ENCODE measurements around the gene AFF2.
"Not testable (repeated sequence)": the region's sequence is repeated elsewhere in the genome, so short reads cannot be mapped to it uniquely, and the experiment has no call there.

AFF2 gene

GRCh38 chrX:148871422-148872160, 371.2 kb downstream of the AFF2 start:
- DNase-seq = no peak

GRCh38 chrX:148872161-148872535, 371.7 kb downstream of the AFF2 start:
- no peak for DNase-seq

DNA sequence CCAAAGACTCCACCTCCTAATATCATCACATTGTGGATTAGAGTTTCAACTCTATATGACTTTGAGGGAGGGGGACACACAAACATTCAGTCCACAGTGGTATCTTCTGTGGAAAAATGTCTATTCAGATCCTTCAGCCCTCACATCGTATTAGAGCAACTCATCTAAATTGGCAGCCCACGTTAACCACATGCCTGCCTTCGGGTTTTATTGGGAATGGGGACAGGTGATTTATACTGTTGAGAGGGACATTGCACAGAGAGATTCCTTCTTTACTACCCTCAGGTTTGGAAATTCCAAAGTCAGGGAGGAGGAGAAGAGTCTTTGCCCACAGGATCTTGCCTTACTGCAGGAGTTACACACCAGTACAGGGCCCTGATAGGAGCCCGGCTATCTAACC, 372.5 kb downstream of the AFF2 start:
- no peak for DNase-seq

- DNase-seq = no peak
These were observed 374.3 kb downstream of the AFF2 start for GRCh38 chrX:148874636-148875246.

DNA sequence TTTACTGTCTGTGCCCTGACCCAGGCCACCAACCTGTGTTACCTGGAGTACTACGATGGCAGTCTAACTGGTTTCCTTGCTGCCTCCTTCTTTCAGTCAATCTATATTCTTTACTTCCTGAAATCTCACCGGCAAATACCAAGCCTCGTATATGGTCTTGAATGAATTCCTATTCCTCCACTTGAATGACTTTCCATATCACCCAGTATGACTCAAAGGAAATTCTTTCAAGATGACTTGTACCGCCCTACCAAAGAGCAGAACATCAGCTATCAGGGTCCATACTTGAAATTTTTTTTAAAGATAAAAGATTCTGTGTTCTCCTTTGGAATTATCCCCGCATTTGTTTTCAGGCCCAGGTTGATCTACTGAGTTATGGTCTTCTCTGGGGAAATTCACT, 378.0 kb downstream of the AFF2 start:
- no peak for DNase-seq

GRCh38 chrX:148885203-148885602, 384.8 kb downstream of the AFF2 start:
- DNase-seq = no peak

DNA sequence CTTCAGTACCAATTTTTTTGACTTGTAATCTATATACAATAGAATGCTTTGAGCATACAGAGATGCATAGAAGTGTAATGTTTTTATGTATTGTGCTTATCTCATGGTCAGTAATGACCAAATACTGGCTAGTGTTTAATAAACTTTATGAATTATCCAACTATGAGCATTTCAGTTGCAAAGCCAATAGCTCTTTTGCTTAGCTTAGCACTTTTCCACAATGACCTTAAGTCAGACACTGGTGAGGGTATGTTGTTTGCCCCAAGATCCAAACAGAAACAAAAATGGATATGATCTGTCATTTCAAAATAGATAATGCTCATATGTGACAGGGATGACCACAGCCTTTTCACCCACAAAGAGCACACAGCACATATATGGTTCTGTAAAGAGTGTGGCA, 393.0 kb downstream of the AFF2 start:
- DNase-seq = no peak

DNA sequence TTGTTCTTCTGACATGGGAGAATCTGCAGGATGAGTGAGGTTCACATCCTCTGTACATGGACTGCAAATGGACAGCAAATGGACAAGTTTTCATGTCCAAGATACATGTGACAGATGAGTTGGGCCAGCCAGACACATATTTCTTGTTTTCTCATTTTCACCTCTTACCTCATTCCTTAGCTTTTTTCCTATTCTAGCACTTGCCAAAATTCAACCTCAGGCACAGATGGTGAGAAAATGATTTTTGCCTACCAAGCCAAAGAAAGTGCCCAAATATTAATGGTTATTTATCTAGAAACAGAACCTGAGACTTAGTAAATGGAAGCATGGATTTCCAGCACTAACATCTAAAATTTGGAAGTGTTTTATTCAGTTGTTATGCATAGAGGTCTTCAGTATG, 402.2 kb downstream of the AFF2 start:
- DNase-seq = no peak

GRCh38 chrX:148903176-148903575, 402.8 kb downstream of the AFF2 start:
- DNase-seq = no peak

DNA sequence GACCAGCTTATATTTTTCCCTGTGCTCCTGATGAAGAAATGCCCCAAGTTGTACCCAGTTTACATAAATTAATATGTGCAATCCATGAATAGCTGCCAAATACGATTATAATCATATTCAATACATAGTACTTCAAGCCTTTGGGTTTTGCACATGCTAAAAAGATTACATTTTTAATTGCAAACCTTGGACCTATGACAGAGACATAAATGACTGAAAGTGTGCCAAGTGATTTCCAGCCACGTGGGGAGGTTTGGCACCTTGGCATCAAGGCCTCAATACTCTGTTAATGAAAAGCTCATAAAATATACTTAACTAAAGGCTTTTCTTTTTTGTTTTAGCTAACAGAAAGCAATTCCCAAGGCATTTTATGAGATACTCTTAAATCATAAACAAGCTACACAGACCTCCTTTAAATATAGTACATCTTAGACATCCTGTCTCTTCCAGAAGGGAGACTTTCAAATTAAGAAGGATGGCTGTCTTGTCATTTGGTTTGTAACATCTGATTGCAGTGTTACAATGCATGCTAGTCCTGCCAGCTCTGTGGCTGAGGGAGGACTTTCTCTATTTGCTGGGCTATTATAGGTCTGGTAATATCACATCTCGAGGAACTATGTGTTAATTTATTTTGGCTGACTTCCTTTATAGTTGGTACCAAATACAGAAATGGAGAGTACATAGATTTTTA, 404.1 kb downstream of the AFF2 start:
- DNase-seq = no peak

- DNase-seq = no peak
These were observed 405.0 kb downstream of the AFF2 start for GRCh38 chrX:148905400-148905799.

DNA sequence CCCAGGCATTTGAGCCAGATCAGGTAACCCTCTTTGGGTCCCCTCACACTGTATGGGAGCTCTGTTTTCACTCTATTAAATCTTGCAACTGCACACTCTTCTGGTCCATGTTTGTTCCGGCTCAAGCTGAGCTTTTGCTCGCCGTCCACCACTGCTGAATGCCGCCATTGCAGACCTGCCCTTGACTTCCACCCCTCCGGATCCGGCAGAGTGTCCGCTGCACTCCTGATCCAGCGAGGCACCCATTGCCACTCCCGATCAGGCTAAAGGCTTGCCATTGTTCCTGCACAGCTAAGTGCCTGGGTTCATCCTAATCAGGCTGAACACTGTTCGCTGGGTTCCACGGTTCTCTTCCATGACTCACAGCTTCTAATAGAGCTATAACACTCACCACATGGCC, 406.2 kb downstream of the AFF2 start:
- DNase-seq = not testable (repeated sequence)

DNA sequence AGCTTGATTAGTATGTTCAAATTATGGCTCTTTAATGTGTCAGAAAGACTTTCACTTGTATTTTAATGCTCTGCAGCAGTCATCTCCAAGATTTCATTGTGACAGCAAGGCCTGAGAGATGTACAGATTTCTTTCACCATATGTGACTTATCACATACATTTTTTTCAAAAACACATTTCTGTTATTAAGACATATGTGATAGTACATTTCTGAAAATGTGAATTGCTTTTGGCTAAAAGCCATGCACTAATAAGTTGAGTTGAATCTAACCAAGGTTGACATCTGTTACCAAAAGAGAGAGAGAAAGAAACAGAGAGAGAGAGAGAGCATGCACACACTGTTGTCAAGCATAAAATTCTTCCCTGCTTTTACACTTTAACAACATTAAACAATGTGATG, 409.3 kb downstream of the AFF2 start:
- DNase-seq = no peak

- no peak for DNase-seq
These were observed 413.6 kb downstream of the AFF2 start for GRCh38 chrX:148913971-148914370.

DNA sequence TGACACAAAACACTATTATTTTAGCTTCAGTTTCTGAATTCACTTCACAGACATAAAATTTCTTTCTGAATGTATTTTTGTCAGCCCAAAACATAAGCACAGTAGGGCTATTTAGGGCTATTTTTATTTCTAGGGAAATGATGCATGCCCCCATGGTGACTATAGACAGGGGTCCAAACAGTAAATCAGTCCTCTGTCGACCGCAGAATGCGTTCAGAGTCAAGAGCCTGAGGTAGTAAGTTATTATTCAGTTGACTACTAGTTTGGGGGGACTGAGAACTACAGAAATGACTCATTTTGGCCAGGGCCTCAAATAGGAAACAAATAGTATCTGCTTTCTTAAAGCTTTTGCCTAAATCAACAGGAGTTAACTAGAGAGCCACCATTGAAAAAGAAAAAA, 414.4 kb downstream of the AFF2 start:
- DNase-seq = no peak

- DNase-seq = no peak
These were observed 415.1 kb downstream of the AFF2 start for GRCh38 chrX:148915474-148915873.

- no peak for DNase-seq
These were observed 417.0 kb downstream of the AFF2 start for GRCh38 chrX:148917441-148917840.

- no peak for DNase-seq
These were observed 423.2 kb downstream of the AFF2 start for GRCh38 chrX:148923631-148924030.

DNA sequence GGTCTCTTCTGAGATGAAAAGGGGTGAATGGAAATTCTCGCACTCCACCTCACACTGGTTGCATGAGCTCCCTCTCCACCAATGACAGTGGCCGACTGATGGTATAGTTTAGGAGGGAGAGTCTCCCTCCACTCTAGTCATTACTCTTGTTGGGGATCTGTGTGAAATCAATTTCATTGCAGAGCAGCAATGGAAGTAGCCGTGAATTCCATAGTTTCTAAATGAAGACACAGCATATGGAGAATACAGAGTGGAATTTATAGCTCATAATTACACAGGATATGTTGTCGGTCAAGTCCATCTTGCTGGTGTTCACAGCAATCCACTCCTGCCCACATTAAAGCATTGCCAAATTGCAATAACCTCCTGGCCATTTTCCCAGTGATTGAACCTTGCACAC, 426.0 kb downstream of the AFF2 start:
- no peak for DNase-seq

DNA sequence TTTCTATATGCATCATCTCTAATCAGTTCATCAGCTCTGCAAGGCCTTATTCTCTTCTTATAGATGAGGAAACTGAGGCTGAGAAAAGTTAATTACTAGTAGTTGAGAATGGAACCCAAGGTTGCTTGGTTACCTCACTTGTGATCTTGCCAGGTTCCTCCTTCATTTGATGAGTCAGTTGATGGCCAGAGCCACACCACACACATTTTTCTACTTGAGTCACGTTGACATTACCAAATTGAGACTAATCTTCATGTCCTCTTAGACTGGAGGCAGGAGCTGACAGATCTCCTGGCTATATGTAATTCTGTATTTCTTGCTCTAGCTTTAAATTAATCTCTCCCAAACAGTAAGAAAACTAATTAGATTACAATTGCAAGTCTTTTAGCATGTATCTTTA, 428.4 kb downstream of the AFF2 start:
- DNase-seq = no peak

DNA sequence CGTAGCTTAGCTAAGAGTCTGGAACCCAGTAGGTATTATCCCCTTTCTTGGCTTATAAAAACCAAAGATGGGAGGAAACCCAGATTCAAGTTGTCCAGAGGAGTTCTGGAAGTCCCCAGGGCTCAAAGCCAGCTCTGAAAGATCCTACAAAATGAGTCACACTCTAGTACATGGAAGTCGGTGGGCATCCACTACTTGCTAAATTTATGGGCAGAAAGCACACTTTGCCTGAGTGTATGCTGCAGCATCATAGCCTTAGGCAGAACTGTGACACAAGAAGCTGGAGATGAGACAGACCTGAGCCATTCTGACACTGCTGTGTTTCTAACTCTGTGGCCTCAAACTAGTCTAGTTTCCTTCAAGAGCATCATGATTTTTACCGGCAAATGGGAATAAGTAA, 429.3 kb downstream of the AFF2 start:
- no peak for DNase-seq

DNA sequence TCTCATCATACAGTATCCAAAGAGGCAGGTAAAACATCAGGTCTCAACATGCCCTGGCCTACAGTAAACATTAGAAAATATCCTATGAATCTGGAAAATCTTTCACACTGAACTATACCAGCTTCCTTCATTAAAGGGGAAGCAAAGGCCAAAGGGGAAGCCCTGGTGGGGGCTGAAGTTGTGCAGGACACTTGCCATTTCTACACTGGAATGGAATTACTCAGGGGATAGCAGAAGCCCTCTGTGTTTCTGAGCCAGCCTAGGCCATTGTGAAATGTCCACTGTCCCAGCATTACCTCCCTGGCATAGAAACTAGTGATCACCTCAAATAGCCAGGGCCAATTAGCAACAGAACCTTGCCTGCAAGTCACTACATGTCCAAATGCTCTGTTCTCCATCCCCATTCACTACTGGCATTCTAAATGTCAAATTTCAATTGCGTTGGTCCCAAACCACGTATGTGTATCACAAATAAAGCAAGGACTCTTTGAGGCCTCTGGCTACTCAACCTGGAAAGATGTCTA, 429.9 kb downstream of the AFF2 start:
- no peak for DNase-seq

DNA sequence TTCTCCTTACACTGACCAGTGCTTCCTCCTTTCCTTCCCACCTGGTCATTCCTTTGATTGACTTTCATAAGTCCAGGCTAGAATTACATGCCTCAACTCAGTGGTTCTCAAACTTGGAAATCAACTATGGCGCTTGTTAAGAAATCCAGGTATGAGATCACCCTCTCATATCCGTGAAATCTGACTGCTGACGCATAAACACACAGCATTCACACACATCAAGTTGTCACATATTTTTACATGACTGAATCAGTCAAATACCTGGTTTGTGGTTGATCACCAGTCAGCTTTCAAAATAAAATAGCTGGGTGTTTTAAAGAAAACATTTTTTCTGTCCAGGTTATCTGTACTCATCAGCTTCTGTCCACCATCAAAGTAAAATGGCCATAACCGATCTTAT, 433.5 kb downstream of the AFF2 start:
- no peak for DNase-seq

DNA sequence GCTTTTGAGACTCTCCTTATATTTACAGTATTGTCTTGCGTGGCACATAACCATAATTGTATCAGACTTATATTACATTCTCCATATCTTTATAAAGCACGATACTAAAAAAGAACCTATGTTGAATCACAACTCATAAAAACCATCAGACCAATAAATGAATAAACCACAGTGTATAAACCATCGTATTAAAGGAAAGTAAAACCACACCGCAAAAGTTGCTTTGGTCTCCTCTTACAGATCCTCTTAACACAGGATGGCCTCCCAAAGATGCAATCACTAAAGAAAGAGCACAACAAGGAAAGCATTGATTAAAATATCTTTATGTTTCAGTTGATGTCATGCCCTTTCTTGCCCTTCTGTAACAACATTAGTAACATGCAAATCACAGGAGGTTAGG, 437.9 kb downstream of the AFF2 start:
- DNase-seq = no peak

Data from NCI-H1092 (cell line).